Femur (tissue), 1 donor: Measurements from ENCODE around the gene LRGUK.
"Not testable (repeated sequence)": the region's sequence is repeated elsewhere in the genome, so short reads cannot be mapped to it uniquely, and the experiment has no call there.

Experiments used
- DNase-seq: peaks from one replicate; pipeline ENCODE4 v3.0.0-alpha.2; 2017

Gene LRGUK

GRCh38 chr7:134248196-134248595 lies 121.1 kb downstream of the LRGUK start:
- no peak for DNase-seq

- DNase-seq, result no peak
Observed at GRCh38 chr7:134254311-134254710, 127.2 kb downstream of the LRGUK start.

- no peak for DNase-seq
Observed at GRCh38 chr7:134255814-134256213, 128.7 kb downstream of the LRGUK start.

GRCh38 chr7:134262322-134262721 lies 135.2 kb downstream of the LRGUK start:
- DNase-seq, result no peak

- DNase-seq, result no peak
Observed at GRCh38 chr7:134276951-134277350, 149.8 kb downstream of the LRGUK start.

- no peak for DNase-seq
Observed at GRCh38 chr7:134278502-134279153, 151.5 kb downstream of the LRGUK start.

- DNase-seq, result no peak
Observed at GRCh38 chr7:134279336-134279735, 152.2 kb downstream of the LRGUK start.

- DNase-seq, result no peak
Observed at GRCh38 chr7:134279898-134280297, 152.8 kb downstream of the LRGUK start.

GRCh38 chr7:134280508-134280907 lies 153.4 kb downstream of the LRGUK start:
- no peak for DNase-seq

- DNase-seq, result no peak
Observed at GRCh38 chr7:134284011-134284410, 156.9 kb downstream of the LRGUK start.

- DNase-seq, result no peak
Observed at GRCh38 chr7:134284952-134285351, 157.8 kb downstream of the LRGUK start.

- no peak for DNase-seq
Observed at GRCh38 chr7:134287916-134288659, 160.9 kb downstream of the LRGUK start.

- DNase-seq, result no peak
Observed at GRCh38 chr7:134289423-134289822, 162.3 kb downstream of the LRGUK start.

- no peak for DNase-seq
Observed at GRCh38 chr7:134289841-134290240, 162.7 kb downstream of the LRGUK start.

GRCh38 chr7:134290286-134290685 lies 163.1 kb downstream of the LRGUK start:
- no peak for DNase-seq

GRCh38 chr7:134293002-134293740 lies 166.0 kb downstream of the LRGUK start:
- DNase-seq, result peak; percentile 24

- not testable (repeated sequence) for DNase-seq
Observed at GRCh38 chr7:134295982-134296381, 168.8 kb downstream of the LRGUK start.

- DNase-seq, result no peak
Observed at GRCh38 chr7:134297489-134297888, 170.3 kb downstream of the LRGUK start.

- peak; percentile 27 for DNase-seq
Observed at GRCh38 chr7:134298902-134299683, 172.0 kb downstream of the LRGUK start.

- no peak for DNase-seq
Observed at GRCh38 chr7:134300988-134301387, 173.8 kb downstream of the LRGUK start.

GRCh38 chr7:134301592-134301991 lies 174.5 kb downstream of the LRGUK start:
- DNase-seq, result no peak

- no peak for DNase-seq
Observed at GRCh38 chr7:134302120-134302519, 175.0 kb downstream of the LRGUK start.

- DNase-seq, result no peak
Observed at GRCh38 chr7:134307320-134307719, 180.2 kb downstream of the LRGUK start.
